ENCODE measurements around the gene KCMF1.

GRCh38 chr2:85001595-85001994 is 30.6 kb downstream of the KCMF1 start:
- TF ChIP-seq POLR2AphosphoS5 (IDR thresholded peaks at IDR 0.05; ENCODE audit: borderline replicate concordance, low read depth, low read length) (no peak), EZH2 (IDR thresholded peaks at IDR 0.05) (no peak)

Measured in SK-N-MC (cell line).